ENCODE results near the gene C2orf76.

- TF ChIP-seq RAD21 (IDR thresholded peaks at IDR 0.05; ENCODE audit: low read length) (no peak), USF2 (IDR thresholded peaks at IDR 0.05; ENCODE audit: low read depth, low read length) (no peak), CEBPB (IDR thresholded peaks at IDR 0.05; ENCODE audit: low read depth, low read length) (no peak)
Measured at GRCh38 chr2:119278946-119279345, 87.7 kb downstream of the C2orf76 start.
